Stomach (tissue), 9 donors: Measurements from ENCODE around the gene PANK4. TPM values are rescaled to one million over a fixed set of nuclear protein-coding genes. Genes with fewer than 3 reads are reported as not detected.

Source experiments
- DNase-seq, 2 donors: peaks; one replicate each; pipeline versions ENCODE4 v3.0.0 to v3.0.0-alpha.2; 2013 to 2019
- H3K27ac ChIP-seq, 5 donors: fragments of 200-600 bp in 4 of 5; sonication (generic) in 4 of 5; one replicate each; pipeline ENCODE4 v1.5.1; 2013 to 2019; ENCODE audit warnings: mild to moderate bottlenecking in 1 of 5, moderate library complexity in 1 of 5
- H3K27me3 ChIP-seq, 3 donors: fragments of 200-600 bp; sonication (generic); one replicate each; pipeline ENCODE4 v1.5.1; 2017 to 2019; ENCODE audit warnings: mixed run types in 1 of 3
- H3K36me3 ChIP-seq, 4 donors: fragments of 200-600 bp; sonication (generic); 1 replicate in 3 of 4; 2 replicates in 1 of 4; pipeline ENCODE4 v1.5.1; 2016 to 2019
- H3K4me1 ChIP-seq, 4 donors: fragments of 200-600 bp; sonication (generic); one replicate each; pipeline ENCODE4 v1.5.1; 2016 to 2019
- H3K4me3 ChIP-seq, 4 donors: fragments of 200-600 bp; sonication (generic) in 3 of 4; one replicate each; pipeline ENCODE4 v1.5.1; 2016 to 2019; ENCODE audit warnings: mild to moderate bottlenecking in 1 of 4
- H3K9me3 ChIP-seq, 4 donors: fragments of 200-600 bp; sonication (generic); one replicate each; pipeline ENCODE4 v1.5.1; 2016 to 2019
- CTCF ChIP-seq, 7 experiments: fragments of 450-650 bp in 4 of 7; fragments of 200-600 bp in 3 of 7; sonication (generic) in 3 of 7; IDR thresholded peaks; one replicate each; pipeline ENCODE4 v1.5.1; 2016 to 2019; ENCODE audit warnings: antibody characterized with exemption in 7 of 7, control low read depth in 2 of 7, mild to moderate bottlenecking in 1 of 7
- EP300 ChIP-seq: sonication (generic); formaldehyde crosslinking; IDR thresholded peaks from one replicate; pipeline ENCODE4 v1.6.1; 2017; ENCODE audit warnings: antibody characterized with exemption
- POLR2A ChIP-seq, 4 donors: fragments of 450-650 bp; IDR thresholded peaks; one replicate each; pipeline ENCODE4 v1.6.1; 2016; ENCODE audit warnings: antibody characterized with exemption in 4 of 4, control low read depth in 2 of 4, mild to moderate bottlenecking in 1 of 4, moderate library complexity in 1 of 4
- POLR2AphosphoS5 ChIP-seq, 3 donors: sonication (generic); formaldehyde crosslinking; IDR thresholded peaks; one replicate each; pipeline ENCODE4 v1.6.1; 2016; ENCODE audit warnings: antibody characterized with exemption in 3 of 3
- WGBS, 5 donors: extraction: QIAGEN DNeasy Blood & Tissue Kit in 3 of 5; methylation state at CpG; one replicate each; pipeline versions ENCODE4 v1.1.5 to v1.1.7; 2013 to 2018; 5-methylcytosine and 5-hydroxymethylcytosine counted together
- intact Hi-C: fragments of 100-400 bp; cut with DNase I; formaldehyde crosslinking; loops from one replicate; pipeline ENCODE4 v1.15.1; 2023; ENCODE audit warnings: low total_unique reads
- polyA plus RNA-seq, 3 donors: library from polyadenylated mRNA; stranded (reverse); fragments of 200-250 nt; gene quantifications; one replicate each; pipeline ENCODE4 v1.2.3, GENCODE V29; 2013
- total RNA-seq, 5 donors: library from RNA; depleted of rRNA; stranded (reverse); fragments of >200 nt; gene quantifications; one replicate each; pipeline versions ENCODE4 v1.1.0 to v1.2.3, GENCODE V29; 2014 to 2016
- donor health status: healthy with polysubstance abuse.
- donor health status: Bipolar disorder and iron deficiency.
- donor health status: healthy.

The PANK4 gene
- total and polyA plus RNA-seq, 8 donors, result 6.4 to 86.0 (median 19.5) TPM

- H3K4me3 ChIP-seq, result peak overlapping the region; percentile 31 to 55 (median 36)
- peaks cover 0 to 73% (median 50%) of the 10 kb centered on the region in 3 donors for H3K27me3 ChIP-seq
- peaks cover 60 to 68% (median 67%) of the 10 kb centered on the region in 4 donors for H3K4me1 ChIP-seq
These were observed 2.8 kb upstream of the PANK4 start for GRCh38 chr1:2528966-2529783.

GRCh38 chr1:2528611-2528965 is 2.2 kb upstream of the PANK4 start:
- Histone ChIP-seq H3K9me3 (no peaks in the 10 kb centered on the region), H3K27ac (peak overlapping the region in 2 of 5 donors; percentile 31 to 38), H3K36me3 (no peaks in the 10 kb centered on the region), H3K4me1 (peaks cover 66 to 74% (median 73%) of the 10 kb centered on the region in 4 donors), H3K27me3 (peaks cover 0 to 67% (median 50%) of the 10 kb centered on the region in 3 donors), H3K4me3 (peak overlapping the region in 2 of 4 donors; percentile 35 to 55)
- TF ChIP-seq CTCF (IDR thresholded peaks at IDR 0.05) (no peak), POLR2A (IDR thresholded peaks at IDR 0.05) (no peak), POLR2AphosphoS5 (IDR thresholded peaks at IDR 0.05) (no peak), EP300 (no peak)
- 49 to 79% (median 52%) methylated on average over 9 to 10 of the region's 10 CpGs for WGBS, 5 donors
- no peak for DNase-seq
- intact Hi-C loops, result no loop called here

More at GRCh38 chr1:2528966-2529783, 2.8 kb upstream of the PANK4 start:
- DNase-seq, result no peak
- Histone ChIP-seq H3K36me3 (no peaks in the 10 kb centered on the region), H3K9me3 (no peaks in the 10 kb centered on the region), H3K27ac (peak overlapping the region in 2 of 5 donors; percentile 38 to 46)
- intact Hi-C loops, result no loop called here
- TF ChIP-seq EP300 (no peak), POLR2A (IDR thresholded peaks at IDR 0.05) (no peak), POLR2AphosphoS5 (IDR thresholded peaks at IDR 0.05) (no peak), CTCF (IDR thresholded peaks at IDR 0.05) (no peak)
- WGBS, 5 donors, result 4 to 28% (median 6%) methylated on average over 20 to 84 of the region's 84 CpGs

- Histone ChIP-seq H3K4me3 (no peak overlapping the region), H3K27ac (peak overlapping the region in 1 of 5 donors; percentile 20), H3K36me3 (no peaks in the 10 kb centered on the region), H3K4me1 (peaks cover 68 to 80% (median 79%) of the 10 kb centered on the region in 4 donors), H3K9me3 (no peaks in the 10 kb centered on the region), H3K27me3 (peaks cover 0 to 61% (median 49%) of the 10 kb centered on the region in 3 donors)
- TF ChIP-seq POLR2AphosphoS5 (IDR thresholded peaks at IDR 0.05) (no peak), EP300 (no peak), POLR2A (IDR thresholded peaks at IDR 0.05) (no peak), CTCF (IDR thresholded peaks at IDR 0.05) (no peak)
- peak; percentile 52 to 84 for DNase-seq
- WGBS, 5 donors, result 35 to 61% (median 45%) methylated on average over 4 to 12 of the region's 12 CpGs
- intact Hi-C loops, result no loop called here
These were observed 1.6 kb upstream of the PANK4 start for GRCh38 chr1:2528016-2528415.

- WGBS, 5 donors, result 80 to 96% (median 87%) methylated on average over 1 to 4 of the region's 4 CpGs
- H3K4me3 ChIP-seq, result no peak overlapping the region
- no peak for DNase-seq
These were observed 1.1 kb upstream of the PANK4 start for GRCh38 chr1:2527556-2527860.

More at GRCh38 chr1:2527556-2527860, 1.1 kb upstream of the PANK4 start:
- H3K27me3 ChIP-seq, result peaks cover 0 to 56% (median 44%) of the 10 kb centered on the region in 3 donors
- H3K4me1 ChIP-seq, result peaks cover 68 to 82% (median 81%) of the 10 kb centered on the region in 4 donors
- TF ChIP-seq POLR2AphosphoS5 (IDR thresholded peaks at IDR 0.05), result no peak
- no peak for TF ChIP-seq CTCF (IDR thresholded peaks at IDR 0.05)
- TF ChIP-seq EP300, result no peak
- no peak for TF ChIP-seq POLR2A (IDR thresholded peaks at IDR 0.05)
- H3K27ac ChIP-seq, result peak overlapping the region in 1 of 5 donors; percentile 20
- H3K36me3 ChIP-seq, result no peaks in the 10 kb centered on the region
- intact Hi-C loops, result no loop called here
- no peaks in the 10 kb centered on the region for H3K9me3 ChIP-seq
